GM12878 (cell line): ENCODE data around the gene CEACAM3.

Source experiments
- CTCF ChIP-seq, 3 experiments: IDR thresholded peaks in 2 of 3; conservative IDR thresholded peaks in 1 of 3; 2 replicates each; pipeline ENCODE4 v1.5.1; 2011; ENCODE audit warnings: low read depth in 3 of 3, low read length in 3 of 3, mild to moderate bottlenecking in 3 of 3, control low read depth in 2 of 3, moderate library complexity in 2 of 3, inconsistent platforms in 1 of 3, mixed read lengths in 1 of 3; ENCODE audit not compliant: control insufficient read depth in 2 of 3, insufficient read depth in 1 of 3; ENCODE audit errors: extremely low read depth in 1 of 3
- EGR1 ChIP-seq, 2 experiments: IDR thresholded peaks; 1 replicate in 1 of 2; 2 replicates in 1 of 2; pipeline ENCODE4 v1.6.1; 2011 to 2012; ENCODE audit warnings: low read depth in 2 of 2, low read length in 2 of 2, borderline replicate concordance in 1 of 2, mild to moderate bottlenecking in 1 of 2, moderate library complexity in 1 of 2
- EZH2 ChIP-seq: IDR thresholded peaks from 2 replicates; pipeline ENCODE4 v1.6.1; 2012; ENCODE audit warnings: low read depth, mild to moderate bottlenecking, control low read depth, inconsistent platforms, low read length, borderline replicate concordance; ENCODE audit not compliant: control insufficient read depth
- GABPA ChIP-seq: IDR thresholded peaks from 2 replicates; pipeline ENCODE4 v1.6.1; 2014; ENCODE audit warnings: antibody characterized with exemption, low read depth, mild to moderate bottlenecking, inconsistent platforms
- HDAC6 ChIP-seq: fragments of 200-600 bp; sonication (generic); IDR thresholded peaks from one replicate; pipeline ENCODE4 v1.8.0; 2017; ENCODE audit warnings: antibody characterized with exemption; ENCODE audit not compliant: unreplicated experiment
- MAX ChIP-seq: IDR thresholded peaks from 2 replicates; pipeline ENCODE4 v1.6.1; 2012; ENCODE audit warnings: low read depth, low read length, improper control_type of control experiment
- NFIC ChIP-seq: IDR thresholded peaks from 2 replicates; pipeline ENCODE4 v1.6.1; 2012; ENCODE audit warnings: low read depth, mild to moderate bottlenecking, inconsistent platforms, low read length, moderate library complexity
- NRF1 ChIP-seq: conservative IDR thresholded peaks from 2 replicates; pipeline ENCODE4 v1.6.1; 2011; ENCODE audit warnings: mild to moderate bottlenecking, low read depth, low read length, improper control_type of control experiment
- POLR2AphosphoS5 ChIP-seq: IDR thresholded peaks from 2 replicates; pipeline ENCODE4 v1.6.1; 2011; ENCODE audit warnings: mild to moderate bottlenecking, low read length, inconsistent platforms
- RFX5 ChIP-seq: IDR thresholded peaks from 2 replicates; pipeline ENCODE4 v1.6.1; 2011; ENCODE audit warnings: low read depth, low read length, improper control_type of control experiment
- SIN3A ChIP-seq: IDR thresholded peaks from 2 replicates; pipeline ENCODE4 v1.6.1; 2012; ENCODE audit warnings: low read depth, low read length, improper control_type of control experiment
- TCF7 ChIP-seq: IDR thresholded peaks from 2 replicates; pipeline ENCODE4 v1.6.1; 2014; ENCODE audit warnings: antibody characterized with exemption, borderline replicate concordance
- ZNF274 ChIP-seq: IDR thresholded peaks from one replicate; pipeline ENCODE4 v1.8.0; 2011; ENCODE audit not compliant: insufficient read length, insufficient read depth

GRCh38 chr19:41804336-41804735, 7.9 kb downstream of the CEACAM3 start:
- no peak for TF ChIP-seq MAX
- no peak for TF ChIP-seq GABPA
- TF ChIP-seq RFX5 = no peak
- no peak for TF ChIP-seq NRF1
- no peak for TF ChIP-seq HDAC6
- no peak for TF ChIP-seq TCF7
- no peak for TF ChIP-seq POLR2AphosphoS5
- no peak for TF ChIP-seq EZH2
- no peak for TF ChIP-seq NFIC
- no peak for TF ChIP-seq EGR1 (IDR thresholded peaks at IDR 0.05; ENCODE audit: borderline replicate concordance in 1 of 2, low read depth in 2 of 2, low read length in 2 of 2)
- TF ChIP-seq CTCF (IDR thresholded peaks at IDR 0.05 in 2 of 3, conservative IDR thresholded peaks at IDR 0.05 in 1 of 3; ENCODE audit: control insufficient read depth in 2 of 3, extremely low read depth in 1 of 3, insufficient read depth in 1 of 3, low read depth in 3 of 3, low read length in 3 of 3) = no peak
- no peak for TF ChIP-seq SIN3A
- TF ChIP-seq ZNF274 = no peak
